Sigmoid colon (tissue), 7 donors: ENCODE measurements around the gene NEDD9. TPM values are rescaled to one million over a fixed set of nuclear protein-coding genes. Genes with fewer than 3 reads are reported as not detected.

ENCODE experiments used
- DNase-seq: peaks from one replicate; pipeline ENCODE4 v3.0.0-alpha.2; 2019
- H3K27ac ChIP-seq, 4 donors: fragments of 200-600 bp; sonication (generic); one replicate each; pipeline ENCODE4 v1.5.1; 2016 to 2019; ENCODE audit warnings: mild to moderate bottlenecking in 1 of 4
- H3K27me3 ChIP-seq, 3 donors: fragments of 200-600 bp; sonication (generic); one replicate each; pipeline ENCODE4 v1.5.1; 2019; ENCODE audit warnings: mild to moderate bottlenecking in 1 of 3
- H3K36me3 ChIP-seq, 4 donors: fragments of 200-600 bp; sonication (generic); one replicate each; pipeline ENCODE4 v1.5.1; 2016 to 2019
- H3K4me1 ChIP-seq, 4 donors: fragments of 200-600 bp; sonication (generic); one replicate each; pipeline ENCODE4 v1.5.1; 2017 to 2019
- H3K4me3 ChIP-seq, 4 donors: fragments of 200-600 bp; sonication (generic); one replicate each; pipeline ENCODE4 v1.5.1; 2017 to 2019; ENCODE audit warnings: mild to moderate bottlenecking in 2 of 4, moderate library complexity in 1 of 4
- H3K9me3 ChIP-seq, 4 donors: fragments of 200-600 bp in 3 of 4; sonication (generic) in 3 of 4; one replicate each; pipeline versions ENCODE4 v1.5.1 to v1.6.1; 2013 to 2019
- CTCF ChIP-seq, 4 experiments: fragments of 450-650 bp in 3 of 4; fragments of 200-600 bp in 1 of 4; IDR thresholded peaks; one replicate each; pipeline ENCODE4 v1.5.1; 2016 to 2019; ENCODE audit warnings: antibody characterized with exemption in 4 of 4, mild to moderate bottlenecking in 3 of 4, moderate library complexity in 2 of 4
- EP300 ChIP-seq, 4 donors: sonication (generic); formaldehyde crosslinking; IDR thresholded peaks; one replicate each; pipeline ENCODE4 v1.6.1; 2017; ENCODE audit warnings: antibody characterized with exemption in 4 of 4
- POLR2A ChIP-seq, 2 donors: fragments of 450-650 bp; IDR thresholded peaks; one replicate each; pipeline ENCODE4 v1.6.1; 2016; ENCODE audit warnings: antibody characterized with exemption in 2 of 2, mild to moderate bottlenecking in 2 of 2, moderate library complexity in 2 of 2
- POLR2AphosphoS5 ChIP-seq, 4 donors: sonication (generic); formaldehyde crosslinking; IDR thresholded peaks; one replicate each; pipeline ENCODE4 v1.6.1; 2017; ENCODE audit warnings: antibody characterized with exemption in 4 of 4
- WGBS, 2 donors: extraction: QIAGEN DNeasy Blood & Tissue Kit; methylation state at CpG; one replicate each; pipeline ENCODE4 v1.1.7; 2013; 5-methylcytosine and 5-hydroxymethylcytosine counted together
- intact Hi-C: fragments of 100-400 bp; cut with DNase I; formaldehyde crosslinking; loops from one replicate; pipeline ENCODE4 v1.15.1; 2023
- polyA plus RNA-seq, 3 donors: library from polyadenylated mRNA; stranded (reverse); fragments of 200-250 nt; gene quantifications; one replicate each; pipeline ENCODE4 v1.2.3, GENCODE V29; 2013
- total RNA-seq, 4 donors: library from RNA; depleted of rRNA; stranded (reverse); fragments of >200 nt; gene quantifications; one replicate each; pipeline ENCODE4 v1.1.0, GENCODE V29; 2016
- donor health status: healthy with polysubstance abuse.
- donor health status: Bipolar disorder and iron deficiency.
- donor health status: healthy.

NEDD9 gene
- total and polyA plus RNA-seq, 7 donors: 13.8 to 42.5 (median 21.4) TPM

DNA sequence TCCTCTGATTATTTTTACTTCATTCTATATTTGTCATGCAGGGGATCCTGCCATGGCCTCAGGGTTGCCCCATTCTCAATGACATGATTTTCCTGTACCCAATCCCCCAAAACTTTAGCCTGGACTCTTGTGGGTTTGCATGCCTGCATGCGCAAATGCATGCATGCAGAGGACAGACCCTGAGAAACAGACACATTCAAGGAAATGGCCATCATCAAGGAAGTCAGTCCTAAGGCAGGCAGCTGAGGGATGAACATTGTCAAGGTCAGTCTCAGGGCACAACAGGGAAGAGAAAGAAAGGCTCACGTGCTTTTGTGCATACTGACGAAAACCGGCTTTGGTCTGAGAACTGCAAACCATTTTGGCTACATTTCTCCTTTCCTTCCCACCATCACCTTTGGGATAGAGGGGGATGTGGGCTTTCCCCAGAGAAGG, 13.1 kb downstream of the NEDD9 start:
- TF ChIP-seq POLR2A (IDR thresholded peaks at IDR 0.05) (no peak), EP300 (IDR thresholded peaks at IDR 0.05) (no peak), CTCF (IDR thresholded peaks at IDR 0.05) (no peak), POLR2AphosphoS5 (IDR thresholded peaks at IDR 0.05) (no peak)
- 39 to 70% methylated on average over 4 of the region's 4 CpGs for WGBS, 2 donors
- DNase-seq: no peak

DNA sequence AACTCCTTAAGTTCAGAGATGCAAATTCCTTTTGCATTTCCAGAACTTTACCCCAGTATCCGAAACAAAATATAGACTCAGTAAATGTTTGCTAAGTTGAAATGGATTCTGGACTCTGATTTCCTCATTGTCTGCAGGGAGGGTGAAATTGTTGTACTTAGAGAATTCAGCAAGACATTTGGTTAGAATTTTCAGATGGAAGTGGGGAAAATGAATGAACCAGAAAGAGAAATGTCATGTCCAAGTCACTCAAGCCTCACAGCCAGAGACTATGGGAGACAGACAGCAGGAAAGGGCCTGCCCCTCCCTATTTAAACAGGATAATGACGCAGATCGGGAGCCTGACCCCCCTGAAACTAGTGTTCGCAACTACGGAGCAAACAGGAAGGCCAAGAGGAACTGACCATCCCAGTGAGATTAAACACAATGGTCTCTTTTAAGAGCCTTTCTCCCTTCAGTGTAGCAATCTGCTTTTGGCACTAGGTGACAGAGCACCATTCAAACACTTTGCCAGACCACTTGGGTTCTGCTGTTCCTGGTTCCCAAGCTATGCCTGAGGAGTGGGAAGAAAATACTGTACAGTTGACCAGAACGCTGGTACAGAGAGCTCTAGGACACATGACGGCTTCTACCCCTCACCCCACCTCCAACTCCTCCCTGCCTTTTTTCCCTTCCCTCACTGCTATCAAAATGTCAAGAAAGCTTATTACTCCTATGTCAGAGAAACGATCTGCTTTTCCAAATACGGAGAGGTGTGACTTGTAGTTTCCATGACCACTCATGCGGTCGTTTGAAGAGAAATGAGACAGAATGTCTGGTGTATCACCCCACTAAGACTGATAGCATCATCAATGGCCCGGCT, 13.7 kb downstream of the NEDD9 start:
- Histone ChIP-seq H3K4me3 (no peak overlapping the region), H3K36me3 (no peaks in the 10 kb centered on the region), H3K27ac (peak overlapping the region; percentile 79 to 86 (median 80)), H3K9me3 (no peaks in the 10 kb centered on the region), H3K27me3 (no peaks in the 10 kb centered on the region), H3K4me1 (peaks cover 0 to 71% (median 50%) of the 10 kb centered on the region in 4 donors)
- intact Hi-C loops: no loop called here
- DNase-seq: peak; percentile 80
- 21 to 59% methylated on average over 12 of the region's 12 CpGs for WGBS, 2 donors
- TF ChIP-seq EP300 (IDR thresholded peaks at IDR 0.05): peak in 2 of 4 donors; percentile 3 to 48
- no peak for TF ChIP-seq POLR2A (IDR thresholded peaks at IDR 0.05)
- TF ChIP-seq POLR2AphosphoS5 (IDR thresholded peaks at IDR 0.05): peak; percentile 44 to 66 (median 55)
- TF ChIP-seq CTCF (IDR thresholded peaks at IDR 0.05): no peak

More for the DNA sequence above, 13.1 kb downstream of the NEDD9 start:
- Histone ChIP-seq H3K27me3 (no peaks in the 10 kb centered on the region), H3K4me1 (peaks cover 0 to 66% (median 46%) of the 10 kb centered on the region in 4 donors), H3K9me3 (no peaks in the 10 kb centered on the region), H3K27ac (peak overlapping the region; percentile 79 to 86 (median 80)), H3K36me3 (no peaks in the 10 kb centered on the region), H3K4me3 (no peak overlapping the region)
- intact Hi-C loops: no loop called here

DNA sequence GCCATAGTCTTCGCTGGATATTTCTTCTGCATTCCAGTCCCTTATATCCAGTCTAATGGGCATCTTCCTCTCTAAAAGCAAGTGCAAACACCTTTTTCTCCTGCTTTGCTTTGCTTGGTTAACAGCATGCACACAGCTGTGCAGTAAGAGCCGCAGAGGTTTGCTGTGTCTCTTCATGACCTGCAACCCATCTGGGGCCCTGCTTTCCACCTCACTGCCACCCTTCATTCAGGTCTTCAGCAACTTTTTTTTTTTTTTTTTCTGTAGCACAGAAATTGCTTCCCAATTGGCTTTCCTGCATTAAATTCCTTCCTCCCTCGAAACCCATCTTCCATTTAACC, 14.4 kb downstream of the NEDD9 start:
- no peak overlapping the region for H3K4me3 ChIP-seq
- peak overlapping the region; percentile 79 to 86 (median 80) for H3K27ac ChIP-seq
- peaks cover 0 to 78% (median 57%) of the 10 kb centered on the region in 4 donors for H3K4me1 ChIP-seq
- no peak for DNase-seq
- no peaks in the 10 kb centered on the region for H3K27me3 ChIP-seq
- H3K9me3 ChIP-seq: no peaks in the 10 kb centered on the region
- H3K36me3 ChIP-seq: no peaks in the 10 kb centered on the region
- 56 to 79% methylated on average over 3 of the region's 3 CpGs for WGBS, 2 donors
- intact Hi-C loops: no loop called here
- no peak for TF ChIP-seq CTCF (IDR thresholded peaks at IDR 0.05)
- no peak for TF ChIP-seq POLR2AphosphoS5 (IDR thresholded peaks at IDR 0.05)
- no peak for TF ChIP-seq EP300 (IDR thresholded peaks at IDR 0.05)
- no peak for TF ChIP-seq POLR2A (IDR thresholded peaks at IDR 0.05)

GRCh38 chr6:11217360-11218101, 14.9 kb downstream of the NEDD9 start:
- Histone ChIP-seq H3K4me3 (no peak overlapping the region), H3K27me3 (no peaks in the 10 kb centered on the region), H3K9me3 (no peaks in the 10 kb centered on the region), H3K36me3 (no peaks in the 10 kb centered on the region), H3K27ac (peak overlapping the region; percentile 79 to 86 (median 80)), H3K4me1 (peaks cover 0 to 83% (median 62%) of the 10 kb centered on the region in 4 donors)
- WGBS, 2 donors: 47 to 60% methylated on average over 4 of the region's 4 CpGs
- peak in 1 of 4 donors; percentile 21 for TF ChIP-seq POLR2AphosphoS5 (IDR thresholded peaks at IDR 0.05)
- TF ChIP-seq POLR2A (IDR thresholded peaks at IDR 0.05): no peak
- DNase-seq: no peak
- intact Hi-C loops: no loop called here

DNA sequence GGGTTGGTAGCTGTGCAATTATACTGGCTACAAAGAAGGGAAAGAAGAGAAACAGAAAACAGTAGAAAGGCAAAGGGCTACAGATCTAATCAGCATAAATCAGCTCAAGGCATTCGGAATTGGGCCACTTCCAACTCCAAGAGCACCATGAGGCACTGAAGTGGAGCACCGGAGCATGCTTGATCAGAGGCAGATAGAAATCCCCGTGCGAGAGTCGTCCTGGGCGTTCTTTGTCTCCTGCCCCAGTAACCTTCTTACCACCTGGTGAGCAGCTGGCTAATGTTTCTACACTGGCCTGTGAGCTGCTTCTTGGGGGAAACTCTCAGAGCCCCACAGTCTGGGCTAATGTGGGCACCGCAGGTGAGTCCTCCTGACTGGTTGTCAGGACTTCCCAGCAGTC, 16.7 kb downstream of the NEDD9 start:
- TF ChIP-seq POLR2AphosphoS5 (IDR thresholded peaks at IDR 0.05) (no peak), CTCF (IDR thresholded peaks at IDR 0.05) (no peak), EP300 (IDR thresholded peaks at IDR 0.05) (no peak), POLR2A (IDR thresholded peaks at IDR 0.05) (no peak)
- Histone ChIP-seq H3K36me3 (no peaks in the 10 kb centered on the region), H3K9me3 (no peaks in the 10 kb centered on the region), H3K27me3 (no peaks in the 10 kb centered on the region), H3K27ac (peak overlapping the region; percentile 79 to 86 (median 80)), H3K4me1 (peaks cover 0 to 87% (median 74%) of the 10 kb centered on the region in 4 donors), H3K4me3 (no peak overlapping the region)
- intact Hi-C loops: loop anchor here (2.0 kb wide), 1 partner anchor 15 kb away; no protein-coding TSS in a partner anchor
- no peak for DNase-seq
- whole genome bisulfite sequencing, 2 donors: 36 to 83% methylated on average over 7 of the region's 7 CpGs
